HG02798 (cell line): Measurements from ENCODE around the gene CMPK2.
A peak's percentile ranks its signal among the peaks of the same experiment; 100 is the strongest.
"Not testable (repeated sequence)": the region's sequence is repeated elsewhere in the genome, so short reads cannot be mapped to it uniquely, and the experiment has no call there.

ENCODE experiments used
- ATAC-seq: cut with Tn5 transposase; IDR thresholded peaks from one replicate; pipeline ENCODE4 v1.9.1; 2021; ENCODE audit warnings: mild to moderate bottlenecking; ENCODE audit not compliant: unreplicated experiment, poor library complexity

Gene CMPK2

DNA sequence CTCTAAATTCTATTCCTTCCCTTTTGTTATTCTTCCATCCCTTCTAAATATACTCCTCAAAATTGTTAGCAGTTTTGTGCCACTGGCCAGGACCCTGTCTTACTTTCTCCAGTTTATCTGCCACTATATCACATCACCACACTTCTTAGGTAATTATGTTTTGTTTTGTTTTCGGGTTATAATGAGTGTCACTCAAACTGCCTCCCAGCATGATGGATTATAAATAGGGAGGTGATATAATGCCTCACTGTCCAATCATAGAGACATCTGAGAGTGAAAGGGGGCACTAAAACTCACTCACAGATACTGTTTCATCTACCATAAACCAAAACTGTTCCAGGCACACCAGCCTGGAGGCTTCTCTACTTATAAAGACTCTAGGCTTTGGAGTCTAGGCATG, 15.3 kb upstream of the CMPK2 start:
- ATAC-seq = no peak

DNA sequence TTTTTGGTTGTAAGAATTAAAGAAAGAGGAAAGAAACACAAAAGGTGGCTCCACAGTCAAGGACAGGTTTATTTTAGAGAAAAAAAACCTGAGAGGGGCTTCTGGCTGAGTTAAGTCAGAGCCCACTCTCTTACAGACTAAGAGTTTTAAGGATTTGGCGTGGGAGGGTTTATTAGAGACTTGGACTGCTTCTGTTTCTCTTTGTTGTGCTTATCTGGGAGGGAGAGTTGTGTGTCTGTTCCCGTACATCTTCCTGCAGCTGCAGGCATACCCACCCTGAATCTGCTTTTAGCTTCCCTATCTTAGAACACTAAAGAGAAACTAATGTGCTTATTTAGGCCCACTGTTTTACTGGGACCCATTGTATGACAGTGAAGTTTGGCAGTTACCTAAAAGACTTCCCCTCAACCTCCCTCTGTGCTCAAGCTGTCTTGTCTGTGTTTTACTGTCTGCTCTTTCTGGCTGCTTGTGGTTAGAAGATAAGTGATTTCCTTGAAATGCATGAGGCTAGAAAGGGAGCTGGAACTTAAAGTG, 14.6 kb upstream of the CMPK2 start:
- no peak for ATAC-seq

- no peak for ATAC-seq
These were observed 13.3 kb upstream of the CMPK2 start for GRCh38 chr2:6879011-6879410.

GRCh38 chr2:6878549-6878948, 12.8 kb upstream of the CMPK2 start:
- no peak for ATAC-seq

DNA sequence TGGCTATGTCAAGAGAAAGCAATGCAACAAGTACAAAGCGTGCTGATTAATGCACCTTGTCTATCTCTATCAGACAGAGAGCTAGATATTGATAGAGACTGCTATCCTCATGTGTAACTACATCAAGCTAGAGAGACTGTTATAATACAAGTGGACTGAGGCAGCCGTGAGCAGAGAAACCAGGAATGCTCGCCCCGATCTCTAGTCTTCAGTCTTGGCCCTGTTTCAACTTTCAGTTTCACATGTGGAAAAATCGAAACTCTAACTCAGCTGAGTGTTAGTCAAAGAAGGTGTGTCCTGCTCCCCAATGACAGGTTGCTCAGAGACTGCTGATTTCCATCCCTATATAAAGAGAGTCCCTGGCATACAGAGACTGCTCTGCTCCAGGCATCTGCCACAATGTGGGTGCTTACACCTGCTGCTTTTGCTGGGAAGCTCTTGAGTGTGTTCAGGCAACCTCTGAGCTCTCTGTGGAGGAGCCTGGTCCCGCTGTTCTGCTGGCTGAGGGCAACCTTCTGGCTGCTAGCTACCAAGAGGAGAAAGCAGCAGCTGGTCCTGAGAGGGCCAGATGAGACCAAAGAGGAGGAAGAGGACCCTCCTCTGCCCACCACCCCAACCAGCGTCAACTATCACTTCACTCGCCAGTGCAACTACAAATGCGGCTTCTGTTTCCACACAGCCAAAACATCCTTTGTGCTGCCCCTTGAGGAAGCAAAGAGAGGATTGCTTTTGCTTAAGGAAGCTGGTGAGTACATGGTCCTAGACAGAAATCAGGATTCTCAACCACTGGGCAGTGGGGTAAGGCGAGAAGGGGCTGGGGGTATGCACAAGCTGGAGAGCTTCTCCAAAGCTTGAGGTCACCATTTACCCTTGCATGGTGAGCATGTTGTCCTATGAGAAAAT, 11.9 kb upstream of the CMPK2 start, which contains the start of gene RSAD2:
TSS of gene RSAD2 (plus strand) at position 376 of the 903 bp plus-strand sequence. CDS start at position 400, 24 bp downstream.
- ATAC-seq = peak; percentile 70

DNA sequence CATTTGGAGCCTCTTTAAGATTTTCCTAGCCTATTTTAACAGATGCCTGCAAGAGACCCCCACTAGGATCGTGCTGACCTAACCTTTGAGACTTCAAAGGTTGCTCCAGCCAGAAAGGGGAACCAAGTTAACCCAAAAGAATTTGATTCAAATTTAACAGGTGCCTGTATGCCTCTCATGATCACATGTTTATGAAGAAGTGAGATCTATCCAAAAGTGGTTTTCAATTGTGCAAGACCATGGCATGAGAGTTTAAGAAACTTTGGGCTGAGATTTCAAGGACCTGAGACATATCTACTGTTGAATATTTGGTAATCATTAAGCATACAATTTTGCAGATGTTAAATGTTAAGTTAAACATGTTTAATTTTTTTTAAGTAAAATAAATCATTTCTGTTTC, 10.6 kb upstream of the CMPK2 start:
- ATAC-seq = no peak

- ATAC-seq = no peak
These were observed 8.3 kb upstream of the CMPK2 start for GRCh38 chr2:6874032-6874431.

DNA sequence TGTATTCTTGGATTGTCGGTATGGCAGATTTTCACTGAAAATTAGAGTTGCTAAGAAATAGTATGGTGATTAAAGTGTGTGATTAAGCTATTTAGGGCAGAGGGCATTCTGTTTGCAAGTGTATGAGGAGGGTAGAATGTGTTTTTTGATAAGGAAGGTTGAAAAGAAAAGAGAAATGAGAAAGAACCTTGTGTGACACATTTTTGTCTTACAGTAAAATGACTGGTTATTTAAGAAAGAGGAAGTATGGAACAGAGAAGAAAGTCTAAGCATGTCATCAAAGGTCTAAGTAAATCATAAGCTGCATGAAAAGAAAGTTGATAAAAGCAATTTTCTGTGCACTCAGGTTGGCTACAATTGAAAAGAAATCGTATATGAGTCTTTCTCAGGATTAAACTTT, 6.7 kb upstream of the CMPK2 start:
- ATAC-seq = no peak

GRCh38 chr2:6866982-6867381, 1.3 kb upstream of the CMPK2 start:
- ATAC-seq = no peak

GRCh38 chr2:6866275-6866671, 566 bp upstream of the CMPK2 start:
- ATAC-seq = peak; percentile 24

DNA sequence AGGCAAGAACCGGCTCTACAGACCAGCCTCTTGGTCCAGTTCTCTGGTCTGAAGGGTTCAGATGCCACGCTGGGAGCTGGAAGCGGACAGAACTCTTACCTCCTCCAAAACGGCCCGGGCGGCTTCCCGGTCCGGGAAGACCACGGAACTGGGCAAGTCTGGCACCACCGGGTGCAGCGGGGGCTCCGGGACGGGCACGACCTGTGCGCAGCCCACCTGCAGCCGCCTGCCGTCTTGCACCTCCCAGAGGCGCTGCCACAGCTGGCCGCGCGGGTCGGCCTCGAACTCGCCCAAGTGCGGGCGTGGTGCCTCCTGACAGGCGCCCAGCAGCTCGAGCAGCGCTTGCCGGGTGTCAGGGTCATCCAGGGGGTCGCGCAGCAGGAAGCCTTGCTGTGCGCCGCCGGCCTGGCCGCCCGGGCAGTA, 773 bp downstream of the CMPK2 start:
- ATAC-seq = peak; percentile 15

DNA sequence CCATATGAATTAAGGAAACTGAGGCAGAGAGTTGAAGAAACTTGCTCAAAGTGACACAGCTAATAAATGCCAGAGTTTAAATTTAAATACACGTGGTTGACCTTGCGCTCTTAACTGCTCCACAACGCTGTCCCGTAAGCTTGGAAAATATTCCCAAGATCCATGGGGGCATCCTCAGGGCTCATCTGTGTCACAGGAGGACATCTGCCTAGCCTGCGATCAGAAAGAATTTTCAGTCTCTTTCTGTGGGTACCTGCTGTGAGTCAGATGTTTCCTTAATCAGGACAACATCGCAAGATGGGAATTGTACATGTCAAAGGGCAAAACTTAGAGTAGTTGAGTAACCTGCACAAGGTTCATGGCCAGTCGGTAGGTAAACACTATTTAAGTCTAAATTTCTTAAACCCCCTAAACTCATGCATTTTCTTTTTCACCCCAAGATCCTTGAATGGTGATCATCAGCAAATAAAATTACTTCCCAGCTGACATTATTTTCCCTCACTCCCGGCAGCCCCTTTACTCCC, 1.4 kb downstream of the CMPK2 start:
- ATAC-seq = no peak

DNA sequence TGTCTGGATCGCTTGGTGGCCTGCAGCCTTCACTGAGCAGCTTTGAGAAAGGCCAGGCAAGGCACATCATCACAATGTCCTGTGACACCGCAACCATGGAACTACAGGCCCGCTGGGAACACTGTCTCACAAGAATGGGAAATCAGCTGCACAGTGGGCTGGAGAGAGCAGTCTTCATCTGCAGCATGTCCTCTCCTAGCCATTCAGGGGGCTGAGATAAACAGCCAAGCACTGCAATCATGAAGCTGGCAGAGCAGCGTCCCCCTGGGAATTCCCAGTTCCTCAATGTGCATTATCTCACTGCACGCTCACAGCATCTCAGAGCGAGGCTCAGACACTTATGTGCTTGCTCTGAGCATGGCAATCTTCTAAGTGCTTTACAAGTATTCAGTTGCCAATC, 1.9 kb downstream of the CMPK2 start:
- no peak for ATAC-seq

DNA sequence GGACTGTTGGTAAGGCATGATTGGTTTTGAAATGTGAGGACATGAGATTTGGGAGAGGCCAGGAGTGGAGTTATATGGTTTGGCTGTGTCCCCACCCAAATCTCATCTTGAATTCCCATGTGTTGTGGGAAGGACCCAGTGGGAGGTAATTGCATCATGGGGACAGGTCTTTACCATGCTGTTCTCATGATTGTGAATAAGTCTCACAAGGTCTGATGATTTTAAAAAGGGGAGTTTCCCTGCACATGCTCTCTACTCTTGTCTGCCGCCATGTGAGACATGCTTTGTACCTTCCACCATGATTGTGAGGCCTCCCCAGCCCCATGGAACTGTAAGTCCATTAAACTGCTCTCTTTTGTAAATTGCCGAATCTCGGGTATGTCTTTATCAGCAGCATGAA, 5.4 kb downstream of the CMPK2 start:
- ATAC-seq = no peak

- ATAC-seq = not testable (repeated sequence)
These were observed 7.2 kb downstream of the CMPK2 start for GRCh38 chr2:6858466-6859027.

DNA sequence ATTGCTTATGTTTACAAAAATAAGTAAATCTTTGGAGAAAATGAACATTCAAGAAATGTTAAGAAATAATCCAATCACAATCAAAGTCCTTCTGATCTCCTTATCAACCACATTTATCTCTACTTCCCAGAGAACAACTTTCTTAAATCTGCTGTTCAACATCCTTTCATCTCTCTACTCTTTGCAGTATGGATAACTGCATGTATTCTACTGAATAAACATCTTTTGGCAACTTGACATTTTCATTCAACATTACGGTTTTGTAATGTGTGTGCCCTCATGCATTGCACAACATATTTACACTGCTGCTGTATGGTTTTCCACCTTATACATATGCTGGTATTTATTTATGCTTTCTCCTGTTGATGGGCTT, 9.2 kb downstream of the CMPK2 start:
- no peak for ATAC-seq

- no peak for ATAC-seq
These were observed 9.7 kb downstream of the CMPK2 start for GRCh38 chr2:6855860-6856547.

DNA sequence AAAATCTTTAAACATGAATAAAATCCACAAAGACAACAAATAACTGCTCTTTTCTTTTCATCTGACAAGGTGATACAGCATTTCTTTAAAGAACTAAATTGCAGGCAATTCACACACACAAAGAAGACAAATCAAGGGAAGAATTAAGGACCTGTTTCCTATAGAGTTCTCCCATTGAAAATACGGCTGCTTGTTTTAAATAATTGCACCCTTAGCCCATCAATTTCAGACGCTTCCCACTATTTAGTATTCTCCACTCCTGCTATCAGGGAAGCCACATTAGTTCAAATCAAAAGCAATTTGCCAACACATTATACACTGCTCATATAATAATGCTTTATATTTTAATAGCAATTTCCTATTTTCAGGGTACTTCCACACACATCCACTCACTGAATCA, 11.3 kb downstream of the CMPK2 start:
- ATAC-seq = no peak

GRCh38 chr2:6852195-6852594, 13.5 kb downstream of the CMPK2 start:
- no peak for ATAC-seq

- no peak for ATAC-seq
These were observed 18.6 kb downstream of the CMPK2 start for GRCh38 chr2:6846967-6847681.
